Testis (tissue), 3 donors: ENCODE results near the gene ZW10. TPM values are rescaled to one million over a fixed set of nuclear protein-coding genes. Genes with fewer than 3 reads are reported as not detected.

Source experiments
- DNase-seq: peaks from one replicate; pipeline ENCODE4 v3.0.0-alpha.2; 2019
- H3K27ac ChIP-seq, 2 donors: fragments of 200-600 bp; sonication (generic); one replicate each; pipeline ENCODE4 v1.5.1; 2019
- H3K27me3 ChIP-seq: fragments of 200-600 bp; sonication (generic); one replicate; pipeline ENCODE4 v1.5.1; 2019
- H3K36me3 ChIP-seq: fragments of 200-600 bp; sonication (generic); one replicate; pipeline ENCODE4 v1.5.1; 2017; ENCODE audit warnings: low read depth; ENCODE audit errors: missing control alignments
- H3K4me1 ChIP-seq: fragments of 200-600 bp; sonication (generic); one replicate; pipeline ENCODE4 v1.5.1; 2019
- H3K4me3 ChIP-seq, 2 donors: fragments of 200-600 bp; sonication (generic); one replicate each; pipeline ENCODE4 v1.5.1; 2017 to 2019
- H3K9me3 ChIP-seq: fragments of 200-600 bp; sonication (generic); one replicate; pipeline ENCODE4 v1.5.1; 2017
- CTCF ChIP-seq, 3 experiments: fragments of 450-650 bp in 2 of 3; fragments of 200-600 bp in 1 of 3; sonication (generic) in 1 of 3; IDR thresholded peaks; one replicate each; pipeline ENCODE4 v1.5.1; 2016 to 2019; ENCODE audit warnings: antibody characterized with exemption in 3 of 3, mild to moderate bottlenecking in 2 of 3, moderate library complexity in 1 of 3
- POLR2A ChIP-seq: fragments of 450-650 bp; IDR thresholded peaks from one replicate; pipeline ENCODE4 v1.6.1; 2017; ENCODE audit warnings: antibody characterized with exemption, mild to moderate bottlenecking, moderate library complexity
- WGBS, 2 donors: methylation state at CpG; one replicate each; pipeline ENCODE4 v1.1.5; 2018; 5-methylcytosine and 5-hydroxymethylcytosine counted together
- intact Hi-C: fragments of 100-400 bp; cut with DNase I; formaldehyde crosslinking; loops from one replicate; pipeline ENCODE4 v1.15.1; 2023; ENCODE audit warnings: low total_unique reads
- polyA plus RNA-seq: library from polyadenylated mRNA; stranded (reverse); fragments of 350-450 nt; fragmentation: Illumina TruSeq; extraction: RNeasy Lipid Tissue Mini Kit (QIAGEN cat#74804); gene quantifications from one replicate; pipeline ENCODE4 v1.2.3, GENCODE V29; 2014; ENCODE audit warnings: low read depth, low replicate concordance; ENCODE audit not compliant: insufficient read depth
- total RNA-seq, 2 donors: library from RNA; depleted of rRNA; stranded (reverse); fragments of >200 nt; gene quantifications; one replicate each; pipeline ENCODE4 v1.2.3, GENCODE V29; 2016

Gene ZW10
- total and polyA plus RNA-seq, 3 donors from 2014 or later: 19.0 to 30.5 (median 29.6) TPM

DNA sequence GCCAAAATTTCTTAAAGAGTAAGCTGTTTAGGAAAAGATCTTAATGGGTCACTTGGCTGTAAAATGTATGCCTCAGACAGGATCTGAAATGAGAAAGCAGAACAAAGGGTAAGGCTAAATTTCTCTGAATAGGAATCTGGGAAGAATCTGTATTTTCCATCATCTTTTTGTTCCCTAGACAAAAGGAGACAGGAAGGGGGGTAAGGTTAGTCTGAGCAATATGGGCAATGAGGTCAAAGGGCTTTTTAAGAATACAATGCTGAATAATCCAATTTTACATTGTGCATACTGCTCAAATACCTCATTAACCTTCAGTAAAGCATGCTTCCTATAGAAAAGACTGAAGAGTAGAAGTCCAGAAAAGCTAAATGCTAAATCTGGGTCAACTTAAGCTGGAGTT, 40.7 kb upstream of the ZW10 start:
- Histone ChIP-seq H3K36me3 (no peaks in the 10 kb centered on the region), H3K27me3 (no peaks in the 10 kb centered on the region), H3K4me1 (no peaks in the 10 kb centered on the region), H3K27ac (no peak overlapping the region), H3K4me3 (no peak overlapping the region), H3K9me3 (no peaks in the 10 kb centered on the region)
- no peak for DNase-seq
- intact Hi-C loops: no loop called here
- no peak for TF ChIP-seq CTCF (IDR thresholded peaks at IDR 0.05)
- no peak for TF ChIP-seq POLR2A

GRCh38 chr11:113808931-113809330, 35.4 kb upstream of the ZW10 start:
- H3K36me3 ChIP-seq: no peaks in the 10 kb centered on the region
- H3K27me3 ChIP-seq: no peaks in the 10 kb centered on the region
- 48 to 50% methylated on average over 2 of the region's 2 CpGs for WGBS, 2 donors
- TF ChIP-seq POLR2A (no peak), CTCF (IDR thresholded peaks at IDR 0.05) (no peak)
- no peaks in the 10 kb centered on the region for H3K9me3 ChIP-seq
- H3K27ac ChIP-seq: no peak overlapping the region
- no peak overlapping the region for H3K4me3 ChIP-seq
- intact Hi-C loops: no loop called here
- H3K4me1 ChIP-seq: no peaks in the 10 kb centered on the region
- no peak for DNase-seq

- no peaks in the 10 kb centered on the region for H3K4me1 ChIP-seq
- H3K9me3 ChIP-seq: no peaks in the 10 kb centered on the region
- no peak overlapping the region for H3K27ac ChIP-seq
- no peak overlapping the region for H3K4me3 ChIP-seq
- H3K36me3 ChIP-seq: no peaks in the 10 kb centered on the region
- intact Hi-C loops: no loop called here
- no peak for TF ChIP-seq POLR2A
- TF ChIP-seq CTCF (IDR thresholded peaks at IDR 0.05): peak in 1 of 3 experiments; percentile 47
- WGBS, 2 donors: 89 to 92% methylated on average over 2 of the region's 2 CpGs
- no peaks in the 10 kb centered on the region for H3K27me3 ChIP-seq
- peak; percentile 58 for DNase-seq
These were observed 32.9 kb upstream of the ZW10 start for GRCh38 chr11:113806406-113806805.

GRCh38 chr11:113805640-113806039, 32.1 kb upstream of the ZW10 start:
- no peak for TF ChIP-seq CTCF (IDR thresholded peaks at IDR 0.05)
- no peak for TF ChIP-seq POLR2A
- intact Hi-C loops: no loop called here

GRCh38 chr11:113802621-113803020, 29.1 kb upstream of the ZW10 start:
- Histone ChIP-seq H3K4me1 (no peaks in the 10 kb centered on the region), H3K27ac (no peak overlapping the region), H3K9me3 (no peaks in the 10 kb centered on the region), H3K4me3 (no peak overlapping the region), H3K36me3 (no peaks in the 10 kb centered on the region), H3K27me3 (no peaks in the 10 kb centered on the region)
- TF ChIP-seq CTCF (IDR thresholded peaks at IDR 0.05) (no peak), POLR2A (no peak)
- DNase-seq: no peak
- intact Hi-C loops: no loop called here

More at GRCh38 chr11:113805640-113806039, 32.1 kb upstream of the ZW10 start:
- Histone ChIP-seq H3K9me3 (no peaks in the 10 kb centered on the region), H3K36me3 (no peaks in the 10 kb centered on the region), H3K27ac (no peak overlapping the region), H3K4me1 (no peaks in the 10 kb centered on the region), H3K27me3 (no peaks in the 10 kb centered on the region), H3K4me3 (no peak overlapping the region)
- no peak for DNase-seq
